HG02970 (cell line): Measurements from ENCODE around the gene TRMT44.
A peak's percentile ranks its signal among the peaks of the same experiment; 100 is the strongest.

Experiments used
- ATAC-seq: cut with Tn5 transposase; IDR thresholded peaks from one replicate; pipeline ENCODE4 v1.9.1; 2021; ENCODE audit warnings: mild to moderate bottlenecking, moderate library complexity, moderate number of reproducible peaks; ENCODE audit not compliant: unreplicated experiment, low FRiP score

TRMT44 gene

GRCh38 chr4:8434251-8435073 is 6.1 kb upstream of the TRMT44 start:
- ATAC-seq, result no peak

- ATAC-seq, result no peak
Observed at GRCh38 chr4:8435656-8436121, 4.9 kb upstream of the TRMT44 start.

GRCh38 chr4:8437281-8437680 is 3.3 kb upstream of the TRMT44 start:
- no peak for ATAC-seq

- no peak for ATAC-seq
Observed at GRCh38 chr4:8438743-8439142, 1.8 kb upstream of the TRMT44 start.

GRCh38 chr4:8439168-8439567 is 1.4 kb upstream of the TRMT44 start:
- no peak for ATAC-seq

- peak; percentile 17 for ATAC-seq
Observed at GRCh38 chr4:8439914-8440491, 574 bp upstream of the TRMT44 start.

GRCh38 chr4:8441499-8442091 is 1.0 kb downstream of the TRMT44 start:
- no peak for ATAC-seq

- no peak for ATAC-seq
Observed at GRCh38 chr4:8442596-8443358, 2.2 kb downstream of the TRMT44 start.

GRCh38 chr4:8443801-8444200 is 3.2 kb downstream of the TRMT44 start:
- ATAC-seq, result no peak

GRCh38 chr4:8446122-8446521 is 5.5 kb downstream of the TRMT44 start:
- ATAC-seq, result no peak

GRCh38 chr4:8451440-8452182 is 11.0 kb downstream of the TRMT44 start:
- ATAC-seq, result no peak

- no peak for ATAC-seq
Observed at GRCh38 chr4:8453957-8454356, 13.4 kb downstream of the TRMT44 start.

GRCh38 chr4:8457646-8458252 is 17.2 kb downstream of the TRMT44 start:
- no peak for ATAC-seq

- no peak for ATAC-seq
Observed at GRCh38 chr4:8459867-8460445, 19.4 kb downstream of the TRMT44 start.

GRCh38 chr4:8461086-8461485 is 20.5 kb downstream of the TRMT44 start:
- ATAC-seq, result no peak

- ATAC-seq, result no peak
Observed at GRCh38 chr4:8461616-8462015, 21.0 kb downstream of the TRMT44 start.

GRCh38 chr4:8463811-8464210 is 23.2 kb downstream of the TRMT44 start:
- ATAC-seq, result no peak

- no peak for ATAC-seq
Observed at GRCh38 chr4:8464381-8464780, 23.8 kb downstream of the TRMT44 start.
